Omental fat pad (tissue), 4 donors: ENCODE results near the gene FNIP2. TPM values are rescaled to one million over a fixed set of nuclear protein-coding genes. Genes with fewer than 3 reads are reported as not detected.

Experiments
- ATAC-seq: fragments of 150-250 bp; one replicate; pipeline ENCODE4 v1.9.1; 2016; ENCODE audit warnings: mild to moderate bottlenecking, moderate library complexity; ENCODE audit not compliant: low FRiP score
- DNase-seq: peaks from one replicate; pipeline ENCODE4 v3.0.0-alpha.2; 2019; ENCODE audit warnings: low spot score
- total RNA-seq, 4 donors: library from RNA; depleted of rRNA; stranded (reverse); fragments of >200 nt; gene quantifications; one replicate each; pipeline ENCODE4 v1.1.0, GENCODE V29; 2016
- TF ChIP-seq, protein P1 (sequence below), 3 donors: fragments of 450-650 bp; IDR thresholded peaks; one replicate each; pipeline ENCODE4 v1.5.1; 2016 to 2017; ENCODE audit warnings: antibody characterized with exemption in 3 of 3, mild to moderate bottlenecking in 3 of 3, moderate library complexity in 2 of 3

The FNIP2 gene
- total RNA-seq, 4 donors from 2014 or later, result 56.4 to 125 (median 73.4) TPM

DNA sequence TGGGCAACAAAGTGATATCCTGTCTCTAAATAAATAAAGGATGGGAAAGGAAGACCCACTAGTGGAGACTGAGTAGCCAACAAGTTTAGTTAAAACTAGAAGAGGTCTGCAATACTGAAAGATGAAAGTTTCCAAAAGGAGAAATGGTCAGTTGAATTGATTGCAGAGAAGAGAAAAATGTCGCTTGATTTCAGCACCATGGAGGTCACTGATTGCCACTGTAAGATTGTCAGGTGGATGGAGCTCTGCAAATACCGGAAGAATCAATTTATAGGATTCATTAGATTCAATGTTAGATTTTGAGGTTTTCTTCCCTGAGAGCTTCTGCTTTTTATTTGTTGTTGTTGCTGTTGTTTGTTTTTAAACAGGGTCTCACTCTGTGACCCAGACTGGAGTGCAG, 5.4 kb upstream of the FNIP2 start:
- TF ChIP-seq, protein P1, sequence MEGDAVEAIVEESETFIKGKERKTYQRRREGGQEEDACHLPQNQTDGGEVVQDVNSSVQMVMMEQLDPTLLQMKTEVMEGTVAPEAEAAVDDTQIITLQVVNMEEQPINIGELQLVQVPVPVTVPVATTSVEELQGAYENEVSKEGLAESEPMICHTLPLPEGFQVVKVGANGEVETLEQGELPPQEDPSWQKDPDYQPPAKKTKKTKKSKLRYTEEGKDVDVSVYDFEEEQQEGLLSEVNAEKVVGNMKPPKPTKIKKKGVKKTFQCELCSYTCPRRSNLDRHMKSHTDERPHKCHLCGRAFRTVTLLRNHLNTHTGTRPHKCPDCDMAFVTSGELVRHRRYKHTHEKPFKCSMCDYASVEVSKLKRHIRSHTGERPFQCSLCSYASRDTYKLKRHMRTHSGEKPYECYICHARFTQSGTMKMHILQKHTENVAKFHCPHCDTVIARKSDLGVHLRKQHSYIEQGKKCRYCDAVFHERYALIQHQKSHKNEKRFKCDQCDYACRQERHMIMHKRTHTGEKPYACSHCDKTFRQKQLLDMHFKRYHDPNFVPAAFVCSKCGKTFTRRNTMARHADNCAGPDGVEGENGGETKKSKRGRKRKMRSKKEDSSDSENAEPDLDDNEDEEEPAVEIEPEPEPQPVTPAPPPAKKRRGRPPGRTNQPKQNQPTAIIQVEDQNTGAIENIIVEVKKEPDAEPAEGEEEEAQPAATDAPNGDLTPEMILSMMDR (IDR thresholded peaks at IDR 0.05), result no peak
- ATAC-seq, result no peak

DNA sequence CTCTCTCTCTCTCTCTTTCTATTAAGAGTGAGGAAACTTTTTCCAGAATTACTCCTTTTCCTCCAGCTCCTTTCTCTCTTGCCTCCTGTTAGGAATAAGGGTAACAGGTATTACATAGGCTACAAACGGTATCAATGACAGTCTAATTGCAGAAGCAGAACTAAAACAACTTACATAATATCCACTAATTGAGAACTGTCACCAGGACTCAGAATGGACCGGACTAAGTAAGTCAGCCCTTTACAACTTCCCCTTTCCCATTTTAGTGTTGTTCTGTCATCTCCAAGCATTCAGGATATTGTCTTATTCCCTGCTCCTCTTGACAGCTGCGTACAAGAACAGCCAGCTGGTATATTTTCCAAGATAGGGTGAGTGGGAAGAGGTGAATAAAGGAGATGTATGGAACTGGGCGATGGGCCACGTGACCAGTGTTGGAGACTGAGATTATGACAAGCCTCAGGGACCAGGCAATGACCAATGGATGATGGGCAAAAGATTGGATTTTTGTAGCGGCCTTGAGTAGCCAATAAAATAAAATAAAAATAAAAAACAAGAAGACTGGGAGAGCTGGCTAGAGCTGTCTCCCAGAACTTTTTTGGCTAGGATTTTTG, 2.3 kb upstream of the FNIP2 start:
- TF ChIP-seq, protein P1 (IDR thresholded peaks at IDR 0.05), result no peak
- ATAC-seq (no peak), DNase-seq (no peak)

More for the DNA sequence above, 5.4 kb upstream of the FNIP2 start:
- DNase-seq, result no peak

DNA sequence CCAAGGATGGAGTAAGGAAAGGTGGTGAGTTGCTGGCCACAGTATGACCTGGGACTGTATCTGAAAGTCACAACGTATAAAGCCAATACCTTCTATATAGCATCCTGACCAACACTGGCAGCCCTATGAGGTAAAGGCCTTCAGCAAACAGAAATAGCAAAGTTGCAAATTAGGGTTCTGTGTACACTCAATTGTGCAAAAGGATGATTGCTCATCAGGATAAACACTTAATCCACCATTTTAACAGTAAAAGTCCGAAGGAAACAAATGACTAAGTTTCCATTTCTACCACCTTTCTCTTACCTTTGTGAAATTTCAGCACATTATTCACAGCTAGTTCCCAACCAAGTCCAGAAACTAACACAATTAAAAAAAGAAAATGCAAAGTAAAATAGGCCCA, 1.4 kb upstream of the FNIP2 start:
- ATAC-seq (no peak), DNase-seq (no peak)
- TF ChIP-seq, protein P1 (IDR thresholded peaks at IDR 0.05), result no peak

DNA sequence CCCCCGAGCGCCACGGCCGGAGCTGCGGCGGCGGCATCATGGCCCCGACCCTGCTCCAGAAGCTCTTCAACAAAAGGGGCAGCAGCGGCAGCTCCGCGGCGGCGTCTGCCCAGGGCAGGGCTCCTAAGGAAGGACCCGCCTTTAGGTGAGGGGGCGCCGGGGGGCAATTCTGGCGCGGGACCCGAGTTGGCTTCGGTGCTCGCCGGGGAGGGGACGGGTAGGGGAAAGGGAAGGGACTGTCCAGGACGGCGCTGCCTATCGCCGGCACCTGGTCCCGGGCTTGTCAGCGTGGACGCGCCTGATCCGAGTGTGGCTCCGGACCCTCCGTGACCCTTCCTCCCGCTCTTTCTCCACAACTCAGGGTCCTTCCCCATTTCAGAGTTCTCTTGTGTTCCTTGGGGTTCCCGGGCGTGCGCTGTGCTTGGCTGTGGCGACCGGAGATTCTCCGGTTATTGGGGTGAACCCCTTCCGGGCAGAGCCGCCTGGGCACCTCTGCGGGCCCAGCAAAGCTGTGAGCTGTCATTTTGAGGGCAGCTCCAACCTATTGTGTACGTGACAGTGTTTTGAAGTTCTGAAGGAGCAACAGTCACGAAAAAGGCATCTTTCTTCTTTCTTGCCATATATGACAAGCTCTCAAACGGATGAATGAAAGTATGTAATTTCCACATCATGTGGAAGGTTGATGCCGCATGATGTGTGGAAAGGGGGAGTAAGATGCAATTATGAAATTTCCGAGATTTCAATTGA, 522 bp downstream of the FNIP2 start:
- DNase-seq, result no peak
- TF ChIP-seq, protein P1 (IDR thresholded peaks at IDR 0.05), result no peak
- peak; percentile 42 for ATAC-seq

DNA sequence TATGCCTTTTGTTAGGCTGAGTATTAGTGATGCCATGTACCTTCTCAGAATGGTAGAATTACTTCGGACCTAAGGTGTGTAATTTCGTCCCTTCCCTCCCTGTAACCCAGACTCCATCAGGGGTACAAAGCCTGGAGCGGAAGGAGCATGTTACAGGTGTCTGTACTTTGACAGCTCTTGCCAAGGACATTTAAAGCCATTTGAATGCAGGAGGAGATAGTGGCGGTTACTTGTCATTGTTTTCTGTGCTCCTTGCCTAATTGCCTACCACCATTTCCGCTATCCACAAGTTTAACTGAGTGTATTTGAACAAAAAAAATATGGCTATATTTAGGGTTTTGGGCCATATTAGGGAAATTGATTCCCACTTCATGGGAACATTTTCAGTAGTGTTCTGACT, 1.8 kb downstream of the FNIP2 start:
- TF ChIP-seq, protein P1 (IDR thresholded peaks at IDR 0.05), result no peak
- no peak for ATAC-seq
- DNase-seq, result no peak

DNA sequence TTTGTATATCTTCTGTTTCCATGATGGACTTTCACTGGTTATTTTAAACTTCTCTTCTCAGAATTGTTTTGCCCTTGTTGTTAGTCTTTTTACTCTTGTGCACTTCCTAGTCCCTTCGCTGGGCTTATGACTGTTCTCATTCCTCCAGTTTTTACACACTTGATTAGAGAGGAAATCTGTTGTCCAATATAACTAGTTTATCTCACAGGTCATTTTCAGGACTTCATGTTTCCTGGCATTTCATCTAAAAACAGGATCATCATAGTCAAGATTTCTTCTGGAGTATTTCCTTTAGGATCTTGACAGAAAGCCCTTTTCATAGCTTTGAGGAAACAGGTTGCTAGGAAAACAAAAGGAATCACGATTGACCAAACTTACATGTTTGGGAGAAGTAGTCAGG, 3.0 kb downstream of the FNIP2 start:
- DNase-seq (no peak), ATAC-seq (no peak)
- TF ChIP-seq, protein P1 (IDR thresholded peaks at IDR 0.05), result no peak
